ENCODE results near the gene UBAC2. TPM values are rescaled to one million over a fixed set of nuclear protein-coding genes. Genes with fewer than 3 reads are reported as not detected.

Gene UBAC2
- total and polyA plus RNA-seq, 4 donors: 32.9 to 42.3 (median 35.3) TPM

GRCh38 chr13:99275093-99275469 is 74.4 kb downstream of the UBAC2 start:
- WGBS: 46% methylated on average over 1 of the region's 1 CpG
- Histone ChIP-seq H3K27me3 (ENCODE audit: control insufficient read depth in 4 of 4, insufficient read depth in 4 of 4, low read length in 3 of 4) (no peaks in the 10 kb centered on the region), H3K4me3 (ENCODE audit: low read depth in 1 of 3, low read length in 3 of 3) (no peak overlapping the region), H3K36me3 (ENCODE audit: control insufficient read depth in 4 of 4, insufficient read depth in 3 of 4, low read depth in 1 of 4, low read length in 3 of 4) (peaks cover 0 to 2% (median under 1%) of the 10 kb centered on the region in 4 donors), H3K4me1 (ENCODE audit: control insufficient read depth in 4 of 4, insufficient read depth in 4 of 4, low read length in 3 of 4) (peaks cover 0 to 30% (median 20%) of the 10 kb centered on the region in 4 donors), H3K9ac (ENCODE audit: low read depth in 1 of 2, low read length in 2 of 2) (no peak overlapping the region), H3K27ac (ENCODE audit: low read depth in 1 of 2, low read length in 2 of 2) (no peak overlapping the region), H3K9me3 (ENCODE audit: control insufficient read depth in 4 of 4, low read length in 3 of 4) (peaks cover 0 to 3% (median 0%) of the 10 kb centered on the region in 4 donors)
- TF ChIP-seq, protein P1, sequence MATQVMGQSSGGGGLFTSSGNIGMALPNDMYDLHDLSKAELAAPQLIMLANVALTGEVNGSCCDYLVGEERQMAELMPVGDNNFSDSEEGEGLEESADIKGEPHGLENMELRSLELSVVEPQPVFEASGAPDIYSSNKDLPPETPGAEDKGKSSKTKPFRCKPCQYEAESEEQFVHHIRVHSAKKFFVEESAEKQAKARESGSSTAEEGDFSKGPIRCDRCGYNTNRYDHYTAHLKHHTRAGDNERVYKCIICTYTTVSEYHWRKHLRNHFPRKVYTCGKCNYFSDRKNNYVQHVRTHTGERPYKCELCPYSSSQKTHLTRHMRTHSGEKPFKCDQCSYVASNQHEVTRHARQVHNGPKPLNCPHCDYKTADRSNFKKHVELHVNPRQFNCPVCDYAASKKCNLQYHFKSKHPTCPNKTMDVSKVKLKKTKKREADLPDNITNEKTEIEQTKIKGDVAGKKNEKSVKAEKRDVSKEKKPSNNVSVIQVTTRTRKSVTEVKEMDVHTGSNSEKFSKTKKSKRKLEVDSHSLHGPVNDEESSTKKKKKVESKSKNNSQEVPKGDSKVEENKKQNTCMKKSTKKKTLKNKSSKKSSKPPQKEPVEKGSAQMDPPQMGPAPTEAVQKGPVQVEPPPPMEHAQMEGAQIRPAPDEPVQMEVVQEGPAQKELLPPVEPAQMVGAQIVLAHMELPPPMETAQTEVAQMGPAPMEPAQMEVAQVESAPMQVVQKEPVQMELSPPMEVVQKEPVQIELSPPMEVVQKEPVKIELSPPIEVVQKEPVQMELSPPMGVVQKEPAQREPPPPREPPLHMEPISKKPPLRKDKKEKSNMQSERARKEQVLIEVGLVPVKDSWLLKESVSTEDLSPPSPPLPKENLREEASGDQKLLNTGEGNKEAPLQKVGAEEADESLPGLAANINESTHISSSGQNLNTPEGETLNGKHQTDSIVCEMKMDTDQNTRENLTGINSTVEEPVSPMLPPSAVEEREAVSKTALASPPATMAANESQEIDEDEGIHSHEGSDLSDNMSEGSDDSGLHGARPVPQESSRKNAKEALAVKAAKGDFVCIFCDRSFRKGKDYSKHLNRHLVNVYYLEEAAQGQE (IDR thresholded peaks at IDR 0.05): no peak
- TF ChIP-seq, protein P2, sequence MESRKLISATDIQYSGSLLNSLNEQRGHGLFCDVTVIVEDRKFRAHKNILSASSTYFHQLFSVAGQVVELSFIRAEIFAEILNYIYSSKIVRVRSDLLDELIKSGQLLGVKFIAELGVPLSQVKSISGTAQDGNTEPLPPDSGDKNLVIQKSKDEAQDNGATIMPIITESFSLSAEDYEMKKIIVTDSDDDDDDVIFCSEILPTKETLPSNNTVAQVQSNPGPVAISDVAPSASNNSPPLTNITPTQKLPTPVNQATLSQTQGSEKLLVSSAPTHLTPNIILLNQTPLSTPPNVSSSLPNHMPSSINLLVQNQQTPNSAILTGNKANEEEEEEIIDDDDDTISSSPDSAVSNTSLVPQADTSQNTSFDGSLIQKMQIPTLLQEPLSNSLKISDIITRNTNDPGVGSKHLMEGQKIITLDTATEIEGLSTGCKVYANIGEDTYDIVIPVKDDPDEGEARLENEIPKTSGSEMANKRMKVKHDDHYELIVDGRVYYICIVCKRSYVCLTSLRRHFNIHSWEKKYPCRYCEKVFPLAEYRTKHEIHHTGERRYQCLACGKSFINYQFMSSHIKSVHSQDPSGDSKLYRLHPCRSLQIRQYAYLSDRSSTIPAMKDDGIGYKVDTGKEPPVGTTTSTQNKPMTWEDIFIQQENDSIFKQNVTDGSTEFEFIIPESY (IDR thresholded peaks at IDR 0.05): no peak
- TF ChIP-seq ATF3 (IDR thresholded peaks at IDR 0.05): no peak
- TF ChIP-seq RAD21 (IDR thresholded peaks at IDR 0.05): no peak
- TF ChIP-seq YY1 (IDR thresholded peaks at IDR 0.05): no peak
- no peak for TF ChIP-seq TAF1 (conservative IDR thresholded peaks at IDR 0.05)
- no peak for TF ChIP-seq FOXA2 (IDR thresholded peaks at IDR 0.05)
- no peak for TF ChIP-seq EGR1 (IDR thresholded peaks at IDR 0.05; ENCODE audit: low read depth in 2 of 2)
- TF ChIP-seq HNF4A (conservative IDR thresholded peaks at IDR 0.05): no peak
- no peak for TF ChIP-seq HNF4G (IDR thresholded peaks at IDR 0.05)
- TF ChIP-seq NR2F2 (IDR thresholded peaks at IDR 0.05): no peak
- TF ChIP-seq, protein P3, sequence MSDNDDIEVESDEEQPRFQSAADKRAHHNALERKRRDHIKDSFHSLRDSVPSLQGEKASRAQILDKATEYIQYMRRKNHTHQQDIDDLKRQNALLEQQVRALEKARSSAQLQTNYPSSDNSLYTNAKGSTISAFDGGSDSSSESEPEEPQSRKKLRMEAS (IDR thresholded peaks at IDR 0.05): no peak
- no peak for DNase-seq (ENCODE audit: low spot score)

DNA sequence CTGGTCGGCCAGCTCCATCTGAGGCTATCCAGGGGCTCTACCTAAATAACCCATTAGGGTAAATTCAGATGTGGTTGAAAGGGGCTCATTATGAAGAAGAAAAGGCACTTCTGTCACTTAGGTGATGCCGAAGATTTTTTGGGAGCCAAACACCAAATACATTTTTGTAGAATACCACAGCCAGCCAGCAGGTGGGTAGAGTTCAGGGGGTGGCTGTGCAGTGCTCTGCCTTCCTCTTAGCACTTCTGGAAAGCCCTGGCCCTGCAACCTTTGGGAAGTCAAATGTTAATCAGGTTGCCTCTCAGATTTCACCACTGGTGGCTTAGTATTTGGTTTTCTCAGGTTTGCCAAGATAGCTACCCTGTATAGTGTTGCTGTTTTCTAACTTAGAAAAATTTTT is 76.1 kb downstream of the UBAC2 start:
- no peak overlapping the region for H3K9ac ChIP-seq (ENCODE audit: low read depth in 1 of 2, low read length in 2 of 2)
- peaks cover 0 to 2% (median under 1%) of the 10 kb centered on the region in 4 donors for H3K36me3 ChIP-seq (ENCODE audit: control insufficient read depth in 4 of 4, insufficient read depth in 3 of 4, low read depth in 1 of 4, low read length in 3 of 4)
- no peak for TF ChIP-seq CTCF (IDR thresholded peaks at IDR 0.05; ENCODE audit: low read depth, low read length, missing input control)
- peak in 1 of 2 donors; percentile 20 for TF ChIP-seq RAD21 (IDR thresholded peaks at IDR 0.05)
- H3K9me3 ChIP-seq (ENCODE audit: control insufficient read depth in 4 of 4, low read length in 3 of 4): peaks cover 0 to 3% (median 0%) of the 10 kb centered on the region in 4 donors
- WGBS: 91% methylated on average over 2 of the region's 2 CpGs
- no peak for DNase-seq (ENCODE audit: low spot score)
- peaks cover 1 to 42% (median 30%) of the 10 kb centered on the region in 4 donors for H3K4me1 ChIP-seq (ENCODE audit: control insufficient read depth in 4 of 4, insufficient read depth in 4 of 4, low read length in 3 of 4)
- no peak overlapping the region for H3K4me3 ChIP-seq (ENCODE audit: low read depth in 1 of 3, low read length in 3 of 3)
- H3K27me3 ChIP-seq (ENCODE audit: control insufficient read depth in 4 of 4, insufficient read depth in 4 of 4, low read length in 3 of 4): no peaks in the 10 kb centered on the region
- no peak overlapping the region for H3K27ac ChIP-seq (ENCODE audit: low read depth in 1 of 2, low read length in 2 of 2)
